GM06990 (cell line): ENCODE results near the gene PLD4.

Experiments
- DNase-seq: peaks from one replicate; pipeline ENCODE4 v3.0.0-alpha.2; 2011; ENCODE audit not compliant: insufficient read length; ENCODE audit errors: extremely low read depth
- H3K27me3 ChIP-seq: replicated peaks from 2 replicates; pipeline ENCODE4 v1.6.0; 2011; ENCODE audit warnings: low read length; ENCODE audit not compliant: control insufficient read depth, insufficient read depth
- H3K36me3 ChIP-seq: 2 replicates; pipeline ENCODE4 v1.5.1; 2011; ENCODE audit warnings: low read length; ENCODE audit not compliant: control insufficient read depth, insufficient read depth
- H3K4me3 ChIP-seq: replicated peaks from 2 replicates; pipeline ENCODE4 v1.5.1; 2011; ENCODE audit warnings: low read depth, mild to moderate bottlenecking, control low read depth, low read length
- CTCF ChIP-seq: IDR thresholded peaks from 2 replicates; pipeline ENCODE4 v1.5.1; 2011; ENCODE audit warnings: low read length, control low read depth, mild to moderate bottlenecking, inconsistent platforms; ENCODE audit not compliant: insufficient read depth, poor library complexity, severe bottlenecking

Gene PLD4

GRCh38 chr14:104982548-104983230 is 58.0 kb downstream of the PLD4 start:
- Histone ChIP-seq H3K27me3 (peaks cover 1% of the 10 kb centered on the region; the same call in 1 of the 2 replicates), H3K4me3 (no peak overlapping the region), H3K36me3 (no peaks in the 10 kb centered on the region)
- DNase-seq, result no peak
- no peak for TF ChIP-seq CTCF
